ENCODE measurements around the gene TIMP2. TPM values are rescaled to one million over a fixed set of nuclear protein-coding genes. Genes with fewer than 3 reads are reported as not detected.
"Not testable (repeated sequence)": the region's sequence is repeated elsewhere in the genome, so short reads cannot be mapped to it uniquely, and the experiment has no call there.

The TIMP2 gene
- total RNA-seq, 1 donor from 2014 or later, result 33.2 TPM

- DNase-seq, result no peak
Observed at GRCh38 chr17:78929908-78930775, 5.0 kb upstream of the TIMP2 start.

GRCh38 chr17:78925662-78926555 lies 722 bp upstream of the TIMP2 start:
- DNase-seq, result peak; percentile 24

GRCh38 chr17:78924481-78925151 lies 571 bp downstream of the TIMP2 start:
- no peak for DNase-seq

DNA sequence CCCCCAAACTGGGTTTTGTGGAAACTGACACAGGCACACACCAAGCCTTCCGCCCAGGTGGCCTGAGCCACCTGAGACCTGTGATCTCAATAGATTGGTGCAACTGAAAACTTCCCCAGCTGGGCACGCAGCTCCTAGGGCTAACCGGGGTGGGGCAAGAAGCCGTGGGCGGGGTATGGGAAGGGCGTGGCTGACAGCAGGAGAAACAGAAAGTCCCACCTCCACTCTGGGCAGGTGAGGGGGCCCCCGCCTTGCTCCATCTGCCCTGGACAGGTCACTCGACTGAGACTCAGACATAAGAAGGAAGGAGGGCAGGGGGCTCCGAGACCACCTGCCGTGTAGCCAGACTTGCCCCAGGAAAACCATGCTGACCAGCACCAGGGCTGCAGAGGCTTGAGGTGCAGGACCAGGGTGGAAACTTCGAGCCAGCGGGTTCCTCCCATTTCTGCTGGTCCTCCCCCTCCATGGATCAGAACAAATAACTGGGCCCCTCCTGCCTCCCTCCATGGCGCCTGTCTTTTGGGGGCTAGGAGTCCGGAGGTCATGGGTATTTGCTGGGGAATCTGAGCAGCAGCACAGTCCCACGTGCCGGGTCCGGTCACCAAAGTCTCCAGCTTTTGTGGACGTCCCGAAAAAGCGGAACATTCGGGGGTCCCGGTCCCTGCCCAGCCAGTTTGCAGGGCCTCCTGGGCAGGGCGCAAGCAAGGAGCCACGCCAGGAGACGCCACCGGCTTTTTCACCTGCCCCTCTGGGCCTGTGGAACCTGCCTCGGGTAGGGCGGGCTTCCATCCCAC lies 1.3 kb downstream of the TIMP2 start:
- no peak for DNase-seq

DNA sequence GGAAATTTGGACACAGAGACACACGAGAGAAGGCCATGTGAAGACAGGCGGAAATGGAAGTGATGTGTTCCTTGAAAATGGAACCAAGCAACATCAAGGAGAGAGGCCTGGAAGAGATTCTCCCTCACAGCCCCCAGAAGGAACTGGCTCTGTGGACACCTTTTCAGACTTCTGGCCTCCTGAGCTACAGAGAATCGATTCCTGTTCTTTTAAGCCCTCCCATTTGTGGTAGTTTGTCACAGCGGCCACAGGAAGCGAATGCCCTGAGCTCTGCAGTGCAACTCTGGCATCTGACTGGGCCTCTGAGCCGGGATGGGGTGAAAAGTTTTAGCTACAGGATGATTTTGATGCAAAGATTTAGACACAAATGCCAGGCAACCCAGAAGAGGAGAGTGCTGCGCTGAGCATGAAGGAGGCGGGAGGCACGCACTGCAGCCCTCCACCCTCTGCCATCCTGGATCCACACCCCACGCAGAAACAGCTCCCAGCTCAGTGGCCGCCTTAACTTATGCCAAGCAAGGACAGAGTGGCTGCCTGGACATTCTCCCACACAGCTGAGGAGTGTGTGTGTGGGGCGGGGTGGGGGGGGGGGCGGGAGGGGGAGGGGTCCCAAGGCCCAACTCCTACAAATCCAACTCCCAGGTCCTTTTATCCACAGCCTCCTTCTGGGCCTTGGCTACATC lies 2.2 kb downstream of the TIMP2 start:
- no peak for DNase-seq

- peak; percentile 52 for DNase-seq
Observed at GRCh38 chr17:78921437-78921971, 3.7 kb downstream of the TIMP2 start.

DNA sequence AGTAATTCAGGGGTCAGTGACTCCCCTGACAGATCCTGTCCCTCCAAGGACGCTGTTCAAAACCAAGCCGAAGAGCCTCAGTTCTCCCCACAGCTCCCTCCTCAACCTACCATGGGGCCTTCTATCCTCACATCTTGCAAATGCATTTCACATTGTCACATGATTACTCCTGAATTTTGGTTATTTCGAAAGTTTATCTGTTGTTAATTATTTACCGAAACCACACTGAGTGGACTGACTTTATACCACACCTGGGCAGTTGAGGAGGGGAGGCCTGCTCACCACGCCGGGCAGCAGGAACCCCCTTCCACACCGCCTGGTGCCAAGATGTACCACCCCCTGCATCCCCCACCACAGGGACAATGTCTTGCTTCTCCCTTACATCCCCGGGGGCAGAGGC lies 4.7 kb downstream of the TIMP2 start:
- DNase-seq, result no peak

DNA sequence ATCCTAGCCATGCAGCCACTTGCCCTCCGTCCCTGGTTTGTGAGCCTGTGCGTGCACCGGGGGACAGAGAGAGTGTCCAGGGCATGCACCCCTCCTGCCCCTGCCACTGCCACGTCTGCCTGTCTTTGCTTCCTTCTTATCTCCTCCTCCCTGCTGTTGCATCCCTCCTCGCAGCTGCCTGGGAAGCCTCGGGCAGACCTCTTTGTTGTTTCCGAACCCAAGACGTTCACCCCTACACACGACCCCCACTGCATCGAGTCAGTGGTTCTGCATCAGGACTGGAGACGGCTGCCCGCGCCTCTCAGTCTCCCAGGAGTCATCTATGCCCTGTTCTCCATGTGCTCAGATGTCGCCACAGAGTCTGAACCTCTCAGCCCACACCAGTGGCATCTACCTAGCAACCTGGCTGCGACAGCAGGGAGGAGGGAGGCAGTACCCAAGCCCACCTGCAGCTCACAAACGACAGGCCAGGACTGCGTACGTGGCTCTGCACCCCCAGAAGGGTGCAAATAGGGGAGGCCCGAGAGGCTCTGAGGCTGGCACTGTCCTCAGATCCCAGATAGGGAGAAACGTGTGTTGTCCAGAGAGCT lies 5.2 kb downstream of the TIMP2 start:
- no peak for DNase-seq

- DNase-seq, result no peak
Observed at GRCh38 chr17:78918979-78919378, 6.2 kb downstream of the TIMP2 start.

- DNase-seq, result no peak
Observed at GRCh38 chr17:78917451-78918275, 7.5 kb downstream of the TIMP2 start.

DNA sequence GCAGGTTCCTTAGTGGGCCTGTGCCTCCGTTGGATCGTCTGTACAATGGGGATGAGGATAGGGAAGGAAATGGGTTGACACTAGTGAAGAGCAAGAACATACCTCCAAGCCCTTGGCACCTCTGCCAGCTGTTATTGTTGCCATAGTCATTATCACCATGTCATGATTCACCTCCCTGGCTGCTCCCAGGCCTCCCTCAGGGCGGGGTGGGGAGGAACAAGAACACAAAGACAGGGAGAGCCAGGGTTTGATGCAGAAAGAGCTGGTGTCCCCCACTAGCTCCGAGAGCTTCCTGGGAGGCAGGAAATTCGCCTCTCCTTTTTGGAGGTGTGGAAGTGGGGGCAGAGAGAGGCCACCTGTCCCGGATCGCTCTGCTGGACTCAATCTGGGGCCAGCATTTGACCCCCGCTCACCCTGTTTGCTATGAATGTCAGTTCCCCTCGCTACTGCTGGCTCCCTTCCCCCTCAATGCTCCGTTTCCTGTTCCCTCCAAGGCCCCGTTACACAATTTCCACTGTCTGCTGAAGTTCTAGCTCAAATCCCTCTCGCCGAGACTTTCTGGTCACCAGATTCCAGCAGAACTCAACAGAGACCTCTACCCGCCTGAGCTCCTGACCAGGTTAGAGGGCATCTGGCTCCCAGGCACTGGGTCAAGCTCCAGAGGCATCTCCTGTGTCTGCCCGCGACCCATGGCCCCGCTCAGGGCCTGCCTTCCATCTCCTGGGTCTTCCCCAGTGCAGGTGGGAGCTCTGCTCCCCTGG lies 9.1 kb downstream of the TIMP2 start:
- DNase-seq, result no peak

DNA sequence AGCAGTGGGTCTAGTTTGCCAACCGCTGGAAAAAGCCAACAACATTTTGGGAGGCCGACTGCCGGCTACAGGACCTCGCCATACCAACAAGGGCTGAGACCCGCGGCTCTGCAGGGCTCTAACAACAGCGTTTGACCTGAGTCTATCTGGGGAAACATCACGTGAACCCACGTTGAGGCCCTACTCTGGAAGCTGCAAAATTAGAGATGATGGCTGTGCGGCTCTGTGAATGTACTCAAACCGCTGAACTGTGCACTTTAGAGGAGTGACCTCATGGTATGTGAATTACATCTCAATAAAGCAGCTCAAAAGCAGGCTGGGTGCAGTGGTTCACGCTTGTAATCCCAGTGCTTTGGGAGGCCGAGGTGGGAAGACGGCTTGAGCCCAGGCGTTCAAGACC lies 12.1 kb downstream of the TIMP2 start:
- no peak for DNase-seq

GRCh38 chr17:78912082-78912481 lies 13.1 kb downstream of the TIMP2 start:
- no peak for DNase-seq

- DNase-seq, result not testable (repeated sequence)
Observed at GRCh38 chr17:78911543-78911942, 13.6 kb downstream of the TIMP2 start.

GRCh38 chr17:78910497-78911284 lies 14.5 kb downstream of the TIMP2 start:
- no peak for DNase-seq

- DNase-seq, result no peak
Observed at GRCh38 chr17:78908426-78908825, 16.8 kb downstream of the TIMP2 start.

GRCh38 chr17:78905541-78905940 lies 19.6 kb downstream of the TIMP2 start:
- no peak for DNase-seq

GRCh38 chr17:78905116-78905515 lies 20.1 kb downstream of the TIMP2 start:
- no peak for DNase-seq

All from occipital lobe (tissue), 2 donors.